ENCODE results near the gene CEMIP. TPM values are rescaled to one million over a fixed set of nuclear protein-coding genes. Genes with fewer than 3 reads are reported as not detected.

CEMIP gene
- total RNA-seq, 1 experiment from 2014 or later = 3.5 TPM

DNA sequence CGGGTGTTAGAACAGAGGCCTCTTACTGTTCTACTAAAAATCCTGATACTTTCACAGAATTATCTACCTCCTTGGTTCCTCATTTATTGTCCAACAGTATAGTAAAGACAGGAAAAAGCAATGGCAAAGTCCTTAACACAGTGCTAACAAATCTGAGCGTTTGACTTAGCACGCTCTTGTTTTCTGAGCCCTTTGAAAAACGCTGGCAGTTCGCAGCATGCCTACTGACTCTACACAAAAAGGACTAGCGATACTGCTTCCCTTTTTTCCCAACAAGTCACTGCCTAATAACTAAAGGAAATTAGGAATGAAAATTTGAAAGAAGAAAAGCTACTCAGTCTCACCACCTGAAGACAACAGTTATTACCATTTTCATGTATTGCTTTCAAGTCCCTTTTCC lies 34.8 kb upstream of the CEMIP start:
- BruUV-seq (replicated peaks) = no TSS peak
- DNase-seq (ENCODE audit: low read depth, low spot score) (no peak), ATAC-seq (no peak)
- POLR2A ChIA-PET = no interaction called here
- H3K36me3 ChIP-seq (ENCODE audit: control insufficient read depth in 1 of 2, insufficient read depth in 2 of 2, low read length in 2 of 2) = no peaks in the 10 kb centered on the region
- H3K4me2 ChIP-seq (ENCODE audit: low read length) = no peak overlapping the region
- no peak overlapping the region for H3K9ac ChIP-seq (ENCODE audit: low read length)
- intact Hi-C loops (cut with micrococcal nuclease) = no loop called here
- H3K4me1 ChIP-seq (ENCODE audit: control insufficient read depth in 1 of 2, insufficient read depth in 2 of 2, low read length in 2 of 2) = no peaks in the 10 kb centered on the region
- H3K9me3 ChIP-seq (ENCODE audit: control insufficient read depth in 1 of 2, insufficient read depth in 1 of 2, low read depth in 1 of 2, low read length in 2 of 2) = no peaks in the 10 kb centered on the region
- no peak overlapping the region for H3K27ac ChIP-seq (ENCODE audit: low read depth, low read length)
- no peak overlapping the region for H2AFZ ChIP-seq (ENCODE audit: low read depth, low read length, poor library complexity, severe bottlenecking)
- CTCF ChIA-PET = no interaction called here
- RAD21 ChIA-PET (ENCODE audit: low non-redundant PET in 1 of 2, low total read pairs in 2 of 2, uncharacterized antibody in 2 of 2, unreplicated experiment in 2 of 2) = no interaction called here
- H3K27me3 ChIP-seq (ENCODE audit: insufficient read depth, low read length) = no peaks in the 10 kb centered on the region
- TF ChIP-seq POLR2A (IDR thresholded peaks at IDR 0.05; ENCODE audit: borderline replicate concordance, extremely low read depth, insufficient read depth, insufficient read length) (no peak), SP1 (IDR thresholded peaks at IDR 0.05; ENCODE audit: low read depth) (no peak)
- TF ChIP-seq, protein P1, sequence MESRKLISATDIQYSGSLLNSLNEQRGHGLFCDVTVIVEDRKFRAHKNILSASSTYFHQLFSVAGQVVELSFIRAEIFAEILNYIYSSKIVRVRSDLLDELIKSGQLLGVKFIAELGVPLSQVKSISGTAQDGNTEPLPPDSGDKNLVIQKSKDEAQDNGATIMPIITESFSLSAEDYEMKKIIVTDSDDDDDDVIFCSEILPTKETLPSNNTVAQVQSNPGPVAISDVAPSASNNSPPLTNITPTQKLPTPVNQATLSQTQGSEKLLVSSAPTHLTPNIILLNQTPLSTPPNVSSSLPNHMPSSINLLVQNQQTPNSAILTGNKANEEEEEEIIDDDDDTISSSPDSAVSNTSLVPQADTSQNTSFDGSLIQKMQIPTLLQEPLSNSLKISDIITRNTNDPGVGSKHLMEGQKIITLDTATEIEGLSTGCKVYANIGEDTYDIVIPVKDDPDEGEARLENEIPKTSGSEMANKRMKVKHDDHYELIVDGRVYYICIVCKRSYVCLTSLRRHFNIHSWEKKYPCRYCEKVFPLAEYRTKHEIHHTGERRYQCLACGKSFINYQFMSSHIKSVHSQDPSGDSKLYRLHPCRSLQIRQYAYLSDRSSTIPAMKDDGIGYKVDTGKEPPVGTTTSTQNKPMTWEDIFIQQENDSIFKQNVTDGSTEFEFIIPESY (IDR thresholded peaks at IDR 0.05; ENCODE audit: extremely low read depth, insufficient replicate concordance, low read length) = no peak
- peaks cover 71% of the 10 kb centered on the region for H3K79me2 ChIP-seq (ENCODE audit: insufficient read depth, low read length)
- no peak overlapping the region for H3K4me3 ChIP-seq (replicated peaks in 1 of 2; ENCODE audit: low read depth in 1 of 2, low read length in 2 of 2)
- H4K20me1 ChIP-seq (ENCODE audit: insufficient read depth) = no peaks in the 10 kb centered on the region; the same call in 1 of the 2 replicates
- no peaks in the 10 kb centered on the region for H3K9me2 ChIP-seq (ENCODE audit: insufficient read depth)

DNA sequence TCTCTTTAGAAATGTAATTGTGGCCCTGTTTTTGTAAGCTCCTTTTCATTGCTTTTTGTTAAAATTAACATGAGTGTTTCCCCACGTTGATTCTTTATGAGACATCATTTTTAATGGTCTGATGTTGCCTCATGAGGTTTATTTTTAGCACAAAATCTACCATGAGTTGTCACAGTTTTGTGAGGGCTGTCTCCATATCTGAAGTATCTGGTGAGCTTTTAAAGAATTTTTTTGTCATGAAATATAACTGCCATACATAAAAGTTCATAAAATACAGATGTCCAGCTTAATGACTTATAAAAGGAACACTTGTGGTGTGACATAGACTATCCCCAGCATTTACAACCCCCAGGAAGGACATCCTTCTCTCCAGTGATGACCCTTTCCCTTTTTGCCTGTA lies 34.3 kb upstream of the CEMIP start:
- no peaks in the 10 kb centered on the region for H3K9me2 ChIP-seq (ENCODE audit: insufficient read depth)
- H3K4me2 ChIP-seq (ENCODE audit: low read length) = no peak overlapping the region
- intact Hi-C loops (cut with micrococcal nuclease) = no loop called here
- peaks cover 0 to 2% of the 10 kb centered on the region in 2 experiments; a peak in 1 of 4 replicates for H3K36me3 ChIP-seq (ENCODE audit: control insufficient read depth in 1 of 2, insufficient read depth in 2 of 2, low read length in 2 of 2)
- no peaks in the 10 kb centered on the region for H3K27me3 ChIP-seq (ENCODE audit: insufficient read depth, low read length)
- H3K9ac ChIP-seq (ENCODE audit: low read length) = no peak overlapping the region
- DNase-seq (ENCODE audit: low read depth, low spot score) (no peak), ATAC-seq (no peak)
- ChIA-PET RAD21 (ENCODE audit: low non-redundant PET in 1 of 2, low total read pairs in 2 of 2, uncharacterized antibody in 2 of 2, unreplicated experiment in 2 of 2) (no interaction called here), POLR2A (no interaction called here), CTCF (no interaction called here)
- no peak overlapping the region for H3K4me3 ChIP-seq (replicated peaks in 1 of 2; ENCODE audit: low read depth in 1 of 2, low read length in 2 of 2)
- no peak overlapping the region for H3K27ac ChIP-seq (ENCODE audit: low read depth, low read length)
- H3K4me1 ChIP-seq (ENCODE audit: control insufficient read depth in 1 of 2, insufficient read depth in 2 of 2, low read length in 2 of 2) = no peaks in the 10 kb centered on the region
- peaks cover 71% of the 10 kb centered on the region for H3K79me2 ChIP-seq (ENCODE audit: insufficient read depth, low read length)
- H2AFZ ChIP-seq (ENCODE audit: low read depth, low read length, poor library complexity, severe bottlenecking) = no peak overlapping the region
- TF ChIP-seq ELF1 (IDR thresholded peaks at IDR 0.05; ENCODE audit: borderline replicate concordance, low read depth) (no peak), CEBPB (IDR thresholded peaks at IDR 0.05; ENCODE audit: low read depth) (no peak), SRF (IDR thresholded peaks at IDR 0.05; ENCODE audit: low read depth) (no peak), POLR2AphosphoS5 (IDR thresholded peaks at IDR 0.05; ENCODE audit: low read depth, low read length) (no peak)
- TF ChIP-seq, protein P2, sequence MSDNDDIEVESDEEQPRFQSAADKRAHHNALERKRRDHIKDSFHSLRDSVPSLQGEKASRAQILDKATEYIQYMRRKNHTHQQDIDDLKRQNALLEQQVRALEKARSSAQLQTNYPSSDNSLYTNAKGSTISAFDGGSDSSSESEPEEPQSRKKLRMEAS (IDR thresholded peaks at IDR 0.05) = no peak
- no TSS peak for BruUV-seq (replicated peaks)
- no peaks in the 10 kb centered on the region for H3K9me3 ChIP-seq (ENCODE audit: control insufficient read depth in 1 of 2, insufficient read depth in 1 of 2, low read depth in 1 of 2, low read length in 2 of 2)
- H4K20me1 ChIP-seq (ENCODE audit: insufficient read depth) = no peaks in the 10 kb centered on the region; the same call in 1 of the 2 replicates

Measured in HCT116 (cell line).